Measurements from ENCODE around the gene NXPH4. TPM values are rescaled to one million over a fixed set of nuclear protein-coding genes. Genes with fewer than 3 reads are reported as not detected.

The NXPH4 gene
- total RNA-seq, 1 donor from 2014 or later: 0.40 TPM

GRCh38 chr12:57231276-57232021, 14.9 kb downstream of the NXPH4 start:
- no peak for DNase-seq (ENCODE audit: low read depth)

DNA sequence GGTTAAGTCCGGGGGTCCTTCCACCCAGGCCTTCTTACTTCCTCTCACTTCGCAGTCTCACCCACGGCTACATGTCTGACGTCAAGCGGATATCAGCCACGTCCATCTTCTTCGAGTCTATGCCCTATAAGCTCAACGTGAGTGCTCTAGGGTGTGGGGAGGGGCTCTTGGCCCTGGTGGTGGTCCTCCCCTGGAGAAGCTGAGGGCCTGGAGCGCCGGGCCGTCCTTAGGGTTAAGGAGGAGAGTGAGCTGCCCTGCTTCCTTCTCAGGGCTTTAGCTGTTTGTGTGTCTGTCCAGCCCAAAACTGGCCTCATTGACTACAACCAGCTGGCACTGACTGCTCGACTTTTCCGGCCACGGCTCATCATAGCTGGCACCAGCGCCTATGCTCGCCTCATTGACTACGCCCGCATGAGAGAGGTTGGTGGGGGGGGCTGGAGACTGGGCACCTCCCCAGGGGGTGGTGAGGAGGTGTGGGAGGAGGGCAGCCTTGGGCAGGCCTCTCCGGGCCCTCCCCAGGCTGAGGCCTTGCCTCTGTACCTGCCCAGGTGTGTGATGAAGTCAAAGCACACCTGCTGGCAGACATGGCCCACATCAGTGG, 15.7 kb downstream of the NXPH4 start:
- no peak for DNase-seq (ENCODE audit: low read depth)

DNA sequence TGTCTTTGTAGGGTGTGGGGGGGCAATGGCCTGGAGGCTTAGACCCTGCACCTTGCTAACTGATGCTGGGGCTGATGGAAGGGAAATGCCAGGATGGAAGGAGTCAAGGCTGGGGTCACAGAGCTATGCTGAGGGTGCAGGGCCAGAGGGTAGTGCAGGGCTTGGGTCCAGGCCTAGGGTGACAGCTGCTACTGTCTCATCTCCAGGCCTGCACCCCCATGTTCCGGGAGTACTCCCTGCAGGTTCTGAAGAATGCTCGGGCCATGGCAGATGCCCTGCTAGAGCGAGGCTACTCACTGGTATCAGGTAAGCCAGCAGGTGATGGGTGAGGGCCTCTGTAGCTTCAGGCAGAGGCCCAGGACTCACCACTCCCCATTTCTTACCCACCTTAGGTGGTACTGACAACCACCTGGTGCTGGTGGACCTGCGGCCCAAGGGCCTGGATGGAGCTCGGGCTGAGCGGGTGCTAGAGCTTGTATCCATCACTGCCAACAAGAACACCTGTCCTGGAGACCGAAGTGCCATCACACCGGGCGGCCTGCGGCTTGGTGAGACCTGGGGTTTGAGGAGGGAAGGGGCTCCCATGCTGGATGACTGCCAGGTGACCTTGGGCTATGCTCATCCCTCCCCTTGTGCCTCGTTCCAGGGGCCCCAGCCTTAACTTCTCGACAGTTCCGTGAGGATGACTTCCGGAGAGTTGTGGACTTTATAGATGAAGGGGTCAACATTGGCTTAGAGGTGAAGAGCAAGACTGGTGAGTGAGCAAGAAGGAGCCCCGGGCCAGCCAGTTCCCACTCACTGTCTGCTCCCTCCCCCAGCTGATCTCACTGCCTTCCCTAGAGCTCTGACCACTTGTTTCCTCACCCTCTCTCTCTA, 17.0 kb downstream of the NXPH4 start:
- DNase-seq (ENCODE audit: low read depth): no peak

- no peak for DNase-seq (ENCODE audit: low read depth)
Measured at GRCh38 chr12:57234233-57234570, 17.6 kb downstream of the NXPH4 start.

DNA sequence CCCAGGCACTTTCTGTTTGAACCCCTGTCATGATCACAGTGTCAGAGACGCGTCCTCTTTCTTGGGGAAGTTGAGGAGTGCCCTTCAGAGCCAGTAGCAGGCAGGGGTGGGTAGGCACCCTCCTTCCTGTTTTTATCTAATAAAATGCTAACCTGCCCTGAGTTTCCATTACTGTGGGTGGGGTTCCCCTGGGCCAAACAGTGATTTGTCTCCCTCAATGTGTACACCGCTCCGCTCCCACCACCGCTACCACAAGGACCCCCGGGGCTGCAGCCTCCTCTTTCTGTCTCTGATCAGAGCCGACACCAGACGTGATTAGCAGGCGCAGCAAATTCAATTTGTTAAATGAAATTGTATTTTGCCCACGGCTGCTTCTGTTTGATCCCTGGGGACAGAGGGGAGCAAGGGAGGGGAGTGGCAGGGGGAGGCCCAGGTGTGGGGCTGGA, 18.0 kb downstream of the NXPH4 start:
- no peak for DNase-seq (ENCODE audit: low read depth)

- DNase-seq (ENCODE audit: low read depth): no peak
Measured at GRCh38 chr12:57235017-57235727, 18.6 kb downstream of the NXPH4 start.

GRCh38 chr12:57235728-57236131, 19.1 kb downstream of the NXPH4 start:
- no peak for DNase-seq (ENCODE audit: low read depth)

DNA sequence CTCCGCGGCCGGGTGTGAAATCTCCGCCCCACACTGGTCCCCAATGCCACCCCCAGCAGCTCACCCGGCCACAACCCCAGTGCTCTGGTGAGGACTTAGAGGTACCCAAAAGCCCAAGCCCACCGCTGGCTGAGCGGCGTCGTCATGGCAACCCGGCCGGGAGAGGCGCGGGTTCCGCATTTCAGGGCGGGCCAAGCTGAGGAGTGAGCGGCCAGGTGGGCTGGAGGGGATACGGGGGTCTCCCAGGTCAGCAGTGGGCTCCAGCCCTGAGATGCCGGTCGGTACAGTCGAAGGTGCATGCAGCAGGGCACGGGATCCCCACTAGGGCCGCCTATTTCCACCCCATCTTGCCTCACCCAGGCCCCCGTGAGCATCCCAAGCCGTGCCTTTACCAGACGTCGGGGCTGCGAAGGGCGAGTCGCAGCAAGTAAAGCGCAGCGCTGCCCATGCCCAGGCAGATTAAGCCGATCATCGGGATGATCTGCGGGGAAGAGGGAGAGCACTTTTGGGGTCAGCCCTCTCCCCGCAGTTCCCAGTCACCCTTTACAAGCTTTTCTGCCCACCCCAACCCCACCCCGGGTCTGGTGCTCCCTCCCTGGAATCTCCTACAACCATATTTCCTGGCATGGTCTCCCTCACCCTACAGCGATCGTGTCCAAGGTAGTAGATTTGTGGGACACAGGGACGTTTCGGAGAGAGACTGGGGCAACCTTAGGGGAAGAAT, 19.8 kb downstream of the NXPH4 start:
- DNase-seq (ENCODE audit: low read depth): no peak

DNA sequence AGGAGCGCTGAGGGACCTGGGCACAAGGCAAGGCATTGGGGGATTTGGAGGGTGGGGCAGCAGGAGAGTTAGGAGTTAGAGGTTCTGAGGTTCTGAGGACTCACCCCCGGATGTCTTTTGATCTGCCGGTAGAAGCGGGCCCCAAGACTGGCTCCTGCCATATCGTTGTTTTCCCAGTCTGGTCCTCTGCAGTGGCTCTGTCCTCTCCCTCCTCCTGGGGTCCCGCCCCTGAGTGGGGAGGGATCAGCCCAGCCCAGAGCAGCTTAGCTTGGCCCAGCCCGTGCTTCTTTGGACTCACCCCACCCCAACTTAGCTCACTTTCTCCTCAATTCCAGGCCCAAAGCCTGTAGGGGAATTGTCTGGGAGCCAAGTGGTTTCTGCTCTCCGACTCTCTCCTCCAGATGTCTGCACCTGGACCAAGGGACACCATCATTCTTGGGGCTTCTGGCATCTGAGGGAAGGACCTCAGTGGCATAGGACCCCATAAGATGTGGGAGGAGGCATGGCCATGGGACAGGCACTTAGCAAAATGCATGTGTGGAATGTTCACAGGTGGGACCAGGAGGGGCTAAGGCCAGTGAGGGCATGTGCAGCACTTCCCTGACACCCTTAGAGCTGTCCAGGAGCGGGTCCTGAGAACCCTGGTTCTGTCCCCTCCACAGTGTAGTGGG, 20.5 kb downstream of the NXPH4 start:
- DNase-seq (ENCODE audit: low read depth): no peak

DNA sequence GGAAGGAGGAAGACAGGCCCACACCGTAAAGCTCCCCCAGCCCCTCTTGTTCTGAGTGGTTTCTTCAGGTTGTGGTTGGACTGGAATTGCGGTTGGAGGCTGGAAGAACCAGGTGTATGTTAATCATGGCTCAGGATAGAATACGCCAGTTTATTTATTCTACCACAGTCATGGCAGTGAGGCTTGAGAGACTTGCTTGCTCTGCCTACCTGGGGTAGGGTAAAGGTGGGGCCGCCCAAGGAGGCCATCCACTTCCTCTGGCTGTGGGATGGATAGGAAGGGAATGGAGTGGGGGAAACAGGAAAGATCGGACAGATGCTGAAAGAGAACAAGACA, 21.0 kb downstream of the NXPH4 start:
- DNase-seq (ENCODE audit: low read depth): no peak

- no peak for DNase-seq (ENCODE audit: low read depth)
Measured at GRCh38 chr12:57237932-57238853, 21.6 kb downstream of the NXPH4 start.

- peak; percentile 37 for DNase-seq (ENCODE audit: low read depth)
Measured at GRCh38 chr12:57238854-57239554, 22.4 kb downstream of the NXPH4 start.

DNA sequence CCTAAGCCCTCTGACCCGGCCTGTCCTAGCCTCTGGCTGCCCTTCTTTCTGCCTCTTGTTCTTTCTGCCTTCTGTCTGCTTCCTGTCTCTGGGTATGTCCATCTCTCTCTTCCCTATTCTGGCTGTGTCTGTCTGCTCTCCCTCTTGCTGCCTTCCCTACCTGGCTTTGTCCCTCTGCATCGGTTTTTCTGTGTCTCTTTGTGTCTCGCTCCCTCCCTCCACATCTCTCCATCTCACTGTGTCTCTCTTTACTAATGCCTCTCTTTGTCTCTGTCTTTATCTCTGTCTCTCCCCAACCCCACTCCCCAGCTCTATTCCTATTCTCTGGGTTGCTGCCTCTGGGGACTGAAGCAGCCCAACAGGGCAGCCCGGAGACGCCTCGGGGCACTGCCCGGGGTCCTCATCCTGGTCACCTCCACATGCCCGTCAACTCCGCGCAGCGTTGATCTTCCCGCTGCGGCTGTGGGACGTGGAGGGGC, 23.0 kb downstream of the NXPH4 start:
- no peak for DNase-seq (ENCODE audit: low read depth)

GRCh38 chr12:57240066-57240921, 23.7 kb downstream of the NXPH4 start:
- no peak for DNase-seq (ENCODE audit: low read depth)

DNA sequence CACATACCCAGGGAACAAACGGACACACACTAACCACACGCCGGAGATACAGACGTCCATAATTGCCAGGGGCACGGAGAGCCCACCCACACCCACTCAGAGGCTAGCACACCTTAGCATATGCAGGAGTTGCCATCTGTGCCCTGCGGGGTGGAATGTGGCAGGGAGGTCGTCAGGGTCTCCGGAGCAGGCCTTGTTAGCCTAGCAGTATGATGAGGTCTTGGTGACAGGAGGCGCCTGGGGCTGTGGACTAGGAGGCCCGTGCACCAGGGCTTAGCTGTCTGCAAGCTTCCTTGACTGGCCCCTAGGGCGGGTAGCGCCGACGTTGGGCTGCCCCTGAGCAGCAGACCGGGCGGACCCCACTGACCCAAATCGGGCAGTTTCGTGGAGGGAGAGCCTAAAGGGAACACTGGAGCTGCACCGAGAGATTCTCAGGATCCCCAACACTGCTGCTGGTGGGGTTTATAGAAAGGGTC, 24.4 kb downstream of the NXPH4 start:
- DNase-seq (ENCODE audit: low read depth): no peak

DNA sequence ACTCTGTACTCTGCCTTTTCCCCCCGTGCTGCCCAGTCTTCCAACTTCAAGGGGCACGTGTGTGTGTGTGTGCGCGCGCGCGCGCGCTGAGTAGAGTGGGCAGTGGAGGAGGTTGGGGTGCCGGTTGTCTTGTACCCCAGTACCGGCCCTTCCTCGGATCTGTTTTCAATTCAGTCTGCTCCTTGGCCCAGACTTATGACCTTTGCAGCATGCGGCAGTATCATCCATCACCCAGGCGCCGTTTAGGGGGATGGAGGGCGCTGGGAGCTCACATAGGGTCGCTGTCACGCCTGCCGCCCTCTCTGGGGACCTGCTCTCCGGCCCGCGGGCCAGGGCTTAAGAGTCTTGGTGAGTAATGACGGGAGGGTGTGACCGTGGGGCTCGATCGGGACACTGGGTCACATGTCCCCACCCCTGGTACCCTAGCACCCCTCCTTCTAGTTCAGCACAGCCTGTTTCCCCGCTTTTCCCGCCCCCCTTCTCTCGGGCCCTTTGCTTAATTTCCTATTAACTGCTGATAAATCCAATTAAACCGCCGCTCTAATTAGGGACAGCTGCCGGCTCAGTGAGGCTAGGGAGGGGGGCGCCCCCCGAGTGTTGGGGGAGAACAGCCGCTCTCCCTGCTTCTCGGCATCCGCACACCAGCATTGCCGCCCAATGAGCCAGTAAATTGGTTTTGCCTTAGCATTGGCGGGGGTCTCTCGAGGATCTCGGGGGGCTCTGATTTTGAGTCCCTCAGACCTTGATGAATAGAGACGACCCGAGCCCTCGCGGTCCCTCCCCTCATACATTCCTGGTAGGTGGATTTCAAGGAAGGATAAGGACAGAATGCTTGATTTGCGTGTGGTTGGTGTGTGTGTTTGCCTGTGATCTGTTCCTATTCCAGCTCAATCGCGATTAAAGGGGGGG, 25.1 kb downstream of the NXPH4 start:
- DNase-seq (ENCODE audit: low read depth): no peak

DNA sequence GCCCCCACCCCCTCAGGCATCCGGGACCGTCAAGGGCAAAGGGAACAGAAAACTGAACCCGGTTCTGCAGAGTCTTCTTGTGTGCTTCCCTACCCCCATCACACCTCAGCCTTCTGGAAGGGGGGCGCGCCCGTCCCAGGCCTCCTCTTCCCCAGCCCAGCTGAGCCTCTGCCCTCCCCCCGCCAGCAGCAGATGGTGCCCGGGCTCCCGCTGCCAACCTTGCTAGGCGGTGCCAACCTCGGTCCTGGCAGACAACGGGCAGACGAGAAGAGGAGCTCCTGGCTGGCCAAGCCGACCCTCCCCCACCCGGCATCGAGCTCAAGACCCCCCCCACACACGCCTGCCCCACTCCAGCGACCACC, 25.7 kb downstream of the NXPH4 start:
- DNase-seq (ENCODE audit: low read depth): no peak

Data from renal cortical epithelial cell (primary cell).